VCaP (cell line): ENCODE measurements around the gene GRHPR.
"Not testable (repeated sequence)": the region's sequence is repeated elsewhere in the genome, so short reads cannot be mapped to it uniquely, and the experiment has no call there.

Source experiments
- H3K27ac ChIP-seq: fragments of 450-650 bp; 2 replicates; pipeline ENCODE4 v1.5.1; 2017
- TF ChIP-seq, protein P1 (sequence below): fragments of 450-650 bp; conservative IDR thresholded peaks from 2 replicates; pipeline ENCODE4 v1.5.1; 2017; ENCODE audit warnings: mild to moderate bottlenecking, moderate library complexity

The GRHPR gene

DNA sequence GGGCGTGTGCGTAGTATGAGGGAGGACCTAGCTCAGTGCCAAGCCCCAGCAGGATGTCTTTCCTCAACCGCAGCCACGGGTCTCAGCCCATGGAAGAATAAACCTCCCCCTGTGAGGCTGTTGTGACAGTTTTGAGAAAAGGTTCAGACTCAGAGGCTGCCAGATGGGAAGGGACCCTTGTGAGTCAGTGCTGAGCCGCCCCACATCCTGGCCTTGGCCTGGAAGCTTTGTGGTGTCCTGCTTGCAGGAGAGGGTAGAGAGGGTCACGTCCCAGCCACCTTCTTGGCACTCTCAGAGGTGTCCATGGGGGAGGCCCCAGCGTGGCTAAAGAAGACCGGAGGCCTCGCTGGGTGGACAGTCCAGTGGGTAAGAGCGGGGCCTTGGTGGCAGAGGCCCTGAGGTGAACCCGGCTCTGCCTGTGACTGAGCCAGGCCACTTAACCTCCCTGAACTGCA lies 2.8 kb downstream of the GRHPR start:
- TF ChIP-seq, protein P1, sequence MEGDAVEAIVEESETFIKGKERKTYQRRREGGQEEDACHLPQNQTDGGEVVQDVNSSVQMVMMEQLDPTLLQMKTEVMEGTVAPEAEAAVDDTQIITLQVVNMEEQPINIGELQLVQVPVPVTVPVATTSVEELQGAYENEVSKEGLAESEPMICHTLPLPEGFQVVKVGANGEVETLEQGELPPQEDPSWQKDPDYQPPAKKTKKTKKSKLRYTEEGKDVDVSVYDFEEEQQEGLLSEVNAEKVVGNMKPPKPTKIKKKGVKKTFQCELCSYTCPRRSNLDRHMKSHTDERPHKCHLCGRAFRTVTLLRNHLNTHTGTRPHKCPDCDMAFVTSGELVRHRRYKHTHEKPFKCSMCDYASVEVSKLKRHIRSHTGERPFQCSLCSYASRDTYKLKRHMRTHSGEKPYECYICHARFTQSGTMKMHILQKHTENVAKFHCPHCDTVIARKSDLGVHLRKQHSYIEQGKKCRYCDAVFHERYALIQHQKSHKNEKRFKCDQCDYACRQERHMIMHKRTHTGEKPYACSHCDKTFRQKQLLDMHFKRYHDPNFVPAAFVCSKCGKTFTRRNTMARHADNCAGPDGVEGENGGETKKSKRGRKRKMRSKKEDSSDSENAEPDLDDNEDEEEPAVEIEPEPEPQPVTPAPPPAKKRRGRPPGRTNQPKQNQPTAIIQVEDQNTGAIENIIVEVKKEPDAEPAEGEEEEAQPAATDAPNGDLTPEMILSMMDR, result no peak
- peak overlapping the region; percentile 96; the same call in 1 of the 2 replicates for H3K27ac ChIP-seq

DNA sequence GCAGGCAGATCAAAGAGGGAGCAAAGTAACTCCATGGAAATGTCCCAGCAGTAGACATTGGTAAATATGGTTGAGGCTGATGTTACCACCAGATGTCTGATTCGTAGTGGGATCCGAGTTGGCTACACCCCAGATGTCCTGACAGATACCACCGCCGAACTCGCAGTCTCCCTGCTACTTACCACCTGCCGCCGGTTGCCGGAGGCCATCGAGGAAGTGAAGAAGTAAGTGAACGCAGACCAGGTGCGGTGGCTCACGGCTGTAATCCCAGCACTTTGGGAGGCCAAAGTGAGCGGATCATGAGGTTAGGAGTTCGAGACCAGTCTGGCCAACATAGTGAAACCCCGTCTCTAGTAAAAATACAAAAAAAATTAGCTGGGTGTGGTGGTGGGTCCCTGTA lies 3.9 kb downstream of the GRHPR start:
- H3K27ac ChIP-seq, result not testable (repeated sequence)

GRCh38 chr9:37426846-37427245 lies 4.3 kb downstream of the GRHPR start:
- TF ChIP-seq, protein P1, result no peak
- no peak overlapping the region for H3K27ac ChIP-seq

- no peak overlapping the region for H3K27ac ChIP-seq
- TF ChIP-seq, protein P1, result no peak
Measured at GRCh38 chr9:37428345-37428744, 5.8 kb downstream of the GRHPR start.

DNA sequence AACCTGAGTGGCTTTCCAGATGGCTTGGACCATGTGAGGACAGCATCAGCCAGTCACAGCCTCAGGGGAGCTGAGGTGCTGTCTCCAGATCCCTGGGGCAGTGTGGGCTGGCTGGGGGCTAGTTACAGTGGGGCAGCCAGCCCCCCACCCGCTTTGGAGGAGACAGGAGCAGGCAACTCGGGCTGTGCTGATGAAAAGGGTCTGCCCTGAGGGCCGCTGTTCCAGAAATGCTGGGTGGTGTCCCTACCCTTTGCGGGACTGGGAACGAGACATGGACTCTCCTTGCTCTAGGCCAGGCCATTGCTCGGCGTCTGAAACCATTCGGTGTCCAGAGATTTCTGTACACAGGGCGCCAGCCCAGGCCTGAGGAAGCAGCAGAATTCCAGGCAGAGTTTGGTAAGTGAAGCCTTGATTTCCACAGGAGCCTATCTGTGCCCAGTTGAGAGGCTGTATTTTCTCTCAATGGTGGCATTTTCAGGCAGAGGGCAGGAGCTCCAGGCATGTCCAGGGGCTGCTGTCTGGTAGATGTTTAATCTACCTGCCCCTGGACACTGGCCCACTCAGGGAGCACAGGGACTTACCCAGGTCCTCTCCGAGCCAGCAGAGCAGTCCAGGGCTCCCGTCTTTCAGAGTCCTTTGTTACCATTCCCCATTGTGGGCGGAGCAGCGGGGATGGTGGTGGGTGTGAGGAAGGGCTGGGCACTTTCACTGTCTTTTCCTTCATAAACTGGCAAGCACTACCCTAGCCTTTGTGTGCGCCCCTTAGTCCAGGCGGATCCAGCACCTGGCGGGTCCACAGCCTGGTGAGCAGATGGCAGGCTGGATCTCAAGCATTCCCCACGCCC lies 7.2 kb downstream of the GRHPR start:
- TF ChIP-seq, protein P1, result no peak

DNA sequence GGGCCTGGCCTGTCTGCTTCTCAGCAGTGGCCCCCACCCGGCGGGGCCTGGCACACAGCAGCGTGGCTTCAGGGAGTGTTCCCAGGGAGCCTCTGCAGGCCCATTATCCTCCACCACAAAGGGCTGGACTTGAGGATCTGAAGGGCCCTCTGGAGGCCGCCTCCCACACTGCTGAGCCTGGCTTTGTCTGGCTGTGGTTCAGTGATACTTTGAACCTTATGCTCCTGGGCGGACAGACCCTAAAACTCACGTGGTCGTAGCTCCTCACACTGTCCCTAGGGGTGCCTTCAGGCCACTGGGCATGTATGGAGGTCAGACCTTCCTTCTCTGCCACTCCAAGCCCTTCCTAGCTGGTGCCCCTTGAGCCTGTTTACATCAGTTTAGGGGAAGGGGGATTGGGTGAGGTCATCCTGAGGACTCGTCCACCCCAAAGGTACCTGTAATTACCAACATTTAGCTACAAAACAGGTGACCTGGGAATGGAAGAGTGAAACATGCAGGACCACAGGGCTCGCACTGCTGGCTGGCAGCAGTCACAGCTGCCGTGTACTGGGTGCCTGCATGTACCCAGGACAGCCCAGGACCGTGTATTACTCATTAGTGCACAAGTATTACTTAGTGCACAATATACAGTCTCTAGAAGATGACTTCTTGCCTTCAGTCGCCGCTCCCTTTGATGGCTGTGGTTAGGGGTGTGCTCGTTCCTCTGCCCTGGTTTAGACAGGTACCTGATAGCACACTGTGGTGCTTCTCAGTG lies 8.5 kb downstream of the GRHPR start:
- H3K27ac ChIP-seq, result no peak overlapping the region

More for the DNA sequence above, 7.2 kb downstream of the GRHPR start:
- 0 out of 2 replicates have a peak overlapping the region, but pooled peaks have one; percentile 5 for H3K27ac ChIP-seq

GRCh38 chr9:37432020-37432419 lies 9.5 kb downstream of the GRHPR start:
- no peak overlapping the region for H3K27ac ChIP-seq
- TF ChIP-seq, protein P1, result no peak

More for the DNA sequence above, 8.5 kb downstream of the GRHPR start:
- TF ChIP-seq, protein P1, result no peak
